ENCODE data around the gene FOXN3. TPM values are rescaled to one million over a fixed set of nuclear protein-coding genes. Genes with fewer than 3 reads are reported as not detected.

The FOXN3 gene
- total RNA-seq, 1 experiment from 2014 or later, result 125 TPM

GRCh38 chr14:89262041-89262440 is 155.0 kb downstream of the FOXN3 start:
- no peak overlapping the region for H3K9ac ChIP-seq (ENCODE audit: extremely low read depth, insufficient read length, low read length)
- H4K5ac ChIP-seq (ENCODE audit: insufficient read length, low read depth, low read length), result no peak overlapping the region
- TF ChIP-seq CTCF (conservative IDR thresholded peaks at IDR 0.05), result no peak
- no peak overlapping the region for H2BK12ac ChIP-seq (ENCODE audit: insufficient read length, low read depth, low read length)
- H4K8ac ChIP-seq (replicated peaks; ENCODE audit: insufficient read length, low read depth, low read length), result no peak overlapping the region
- H3K27ac ChIP-seq (ENCODE audit: insufficient read length, low read depth, low read length), result no peak overlapping the region
- no peak overlapping the region for H2BK20ac ChIP-seq (ENCODE audit: low read depth, low read length, poor library complexity, severe bottlenecking)
- H3K27me3 ChIP-seq (ENCODE audit: insufficient read depth, low read length), result no peaks in the 10 kb centered on the region
- H2BK15ac ChIP-seq (ENCODE audit: low read depth, low read length), result no peak overlapping the region
- H3K23ac ChIP-seq (ENCODE audit: insufficient read length, low read depth, low read length), result no peak overlapping the region
- H3K56ac ChIP-seq (ENCODE audit: insufficient read length, low read depth, low read length), result no peak overlapping the region
- H3K9me3 Mint-ChIP-seq, result no peaks in the 10 kb centered on the region
- H2AK5ac ChIP-seq (ENCODE audit: insufficient read length, low read length), result no peak overlapping the region
- H3K79me2 ChIP-seq (ENCODE audit: insufficient read depth, low read length), result peaks cover 15% of the 10 kb centered on the region
- no peak overlapping the region for H3K18ac ChIP-seq (ENCODE audit: insufficient read length, low read depth, low read length)
- peaks cover 2% of the 10 kb centered on the region for H4K20me1 ChIP-seq (ENCODE audit: control insufficient read depth, insufficient read depth, insufficient read length)
- peaks cover 22 to 26% of the 10 kb centered on the region in 2 experiments for H3K4me1 Mint-ChIP-seq
- H3K4ac ChIP-seq (ENCODE audit: low read depth, low read length), result no peak overlapping the region
- no peak overlapping the region for H3K4me3 Mint-ChIP-seq
- H4K91ac ChIP-seq (ENCODE audit: insufficient read length, low read depth, low read length), result no peak overlapping the region
- no peaks in the 10 kb centered on the region for H3K9me3 ChIP-seq (ENCODE audit: control insufficient read depth, low read depth, low read length)
- peaks cover 4% of the 10 kb centered on the region for H3K4me1 ChIP-seq (ENCODE audit: insufficient read depth, low read length)
- H2BK5ac ChIP-seq (ENCODE audit: insufficient read length, low read length), result no peak overlapping the region
- H2AFZ ChIP-seq (ENCODE audit: low read length), result no peak overlapping the region
- DNase-seq, result no peak
- no peak overlapping the region for H3K14ac ChIP-seq (ENCODE audit: insufficient read depth, low read length)
- peaks cover 12 to 32% (median 19%) of the 10 kb centered on the region in 3 experiments; a peak in 6 of 7 replicates for H3K36me3 Mint-ChIP-seq (ENCODE audit: insufficient read depth in 1 of 3, low read depth in 3 of 3)
- peaks cover 10% of the 10 kb centered on the region for H3K79me1 ChIP-seq (ENCODE audit: insufficient read depth, low read depth, low read length, poor library complexity, severe bottlenecking)
- no CpG with 5 or more reads among the region's 4 CpGs for WGBS (ENCODE audit: extremely low coverage, insufficient read length, low lambda C conversion rate)
- no peaks in the 10 kb centered on the region for H3K23me2 ChIP-seq (ENCODE audit: insufficient read length, low read depth, low read length, poor library complexity, severe bottlenecking)
- no peak overlapping the region for H3T11ph ChIP-seq (ENCODE audit: low read length)
- no peak overlapping the region for H3K4me2 ChIP-seq (ENCODE audit: insufficient read depth, insufficient read length, low read length)
- no peak overlapping the region for H2BK120ac ChIP-seq (ENCODE audit: low read depth, low read length, poor library complexity, severe bottlenecking)
- H3K27me3 Mint-ChIP-seq (ENCODE audit: low read depth), result peaks cover 1% of the 10 kb centered on the region; the same call in 1 of the 2 replicates
- H3K27ac Mint-ChIP-seq, result peak overlapping the region in 2 of 3 experiments; percentile 57 to 76; a peak in 3 of 7 replicates
